PC-9 (cell line): ENCODE data around the gene GIMAP1. TPM values are rescaled to one million over a fixed set of nuclear protein-coding genes. Genes with fewer than 3 reads are reported as not detected.

ENCODE experiments used
- BruUV-seq: library from RNA; stranded (reverse); fragments of 400-500 nt; replicated peaks from 2 replicates; lab custom pipeline; 2021; lab: Mats Ljungman, UMichigan
- CTCF ChIA-PET: fragments of 300-600 bp; sonication (Branson Sonifier 250); formaldehyde crosslinking; loops from one replicate; lab custom pipeline; 2022; ENCODE audit warnings: antibody characterized with exemption; lab: Charles Lee
- POLR2A ChIA-PET: fragments of 300-600 bp; sonication (Branson Sonifier 250); formaldehyde crosslinking; loops from one replicate; lab custom pipeline; 2022; ENCODE audit warnings: antibody characterized with exemption; ENCODE audit not compliant: unreplicated experiment; lab: Charles Lee
- DNase-seq, 2 experiments: peaks; one replicate each; pipeline versions ENCODE4 v3.0.0 to v3.0.0-alpha.2; 2015 to 2022; ENCODE audit warnings: mixed read lengths in 1 of 2
- H2AFZ ChIP-seq: fragments of 200-600 bp; sonication (generic); 2 replicates; pipeline ENCODE4 v1.8.1; 2017; ENCODE audit warnings: antibody characterized with exemption
- H3F3A ChIP-seq: fragments of 200-600 bp; sonication (generic); 2 replicates; pipeline ENCODE4 v1.8.1; 2017; ENCODE audit warnings: antibody characterized with exemption, mild to moderate bottlenecking, low read depth; ENCODE audit not compliant: insufficient read depth
- H3K27ac ChIP-seq: fragments of 200-600 bp; sonication (generic); 2 replicates; pipeline ENCODE4 v1.6.1; 2016; ENCODE audit warnings: mixed run types
- H3K27me3 ChIP-seq: fragments of 200-600 bp; sonication (generic); 2 replicates; pipeline ENCODE4 v1.6.1; 2016; ENCODE audit warnings: low read depth, mixed run types; ENCODE audit not compliant: insufficient read depth
- H3K36me3 ChIP-seq: fragments of 200-600 bp; sonication (generic); 2 replicates; pipeline ENCODE4 v1.6.1; 2016; ENCODE audit warnings: low read depth, mixed run types
- H3K4me1 ChIP-seq: fragments of 200-600 bp; sonication (generic); replicated peaks from 2 replicates; pipeline ENCODE4 v1.6.1; 2016; ENCODE audit warnings: mixed run types; ENCODE audit not compliant: insufficient read depth
- H3K4me2 ChIP-seq: fragments of 200-600 bp; sonication (generic); 2 replicates; pipeline ENCODE4 v1.6.1; 2017; ENCODE audit warnings: mixed run types
- H3K4me3 ChIP-seq: fragments of 200-600 bp; sonication (generic); 2 replicates; pipeline ENCODE4 v1.6.1; 2016; ENCODE audit warnings: mixed run types
- H3K79me2 ChIP-seq: fragments of 200-600 bp; sonication (generic); 2 replicates; pipeline ENCODE4 v1.6.1; 2017; ENCODE audit warnings: low read depth, mixed run types
- H3K9me2 ChIP-seq: fragments of 200-600 bp; sonication (generic); 2 replicates; pipeline ENCODE4 v1.8.1; 2017; ENCODE audit warnings: mild to moderate bottlenecking; ENCODE audit not compliant: insufficient read depth
- H3K9me3 ChIP-seq: fragments of 200-600 bp; sonication (generic); 2 replicates; pipeline ENCODE4 v1.8.1; 2016; ENCODE audit warnings: low read depth; ENCODE audit not compliant: insufficient read depth
- H4K20me1 ChIP-seq: fragments of 200-600 bp; sonication (generic); 2 replicates; pipeline ENCODE4 v1.8.1; 2017; ENCODE audit not compliant: insufficient read depth
- EZH2 ChIP-seq: fragments of 200-600 bp; sonication (generic); IDR thresholded peaks from 2 replicates; pipeline ENCODE4 v1.8.0; 2017; ENCODE audit warnings: antibody characterized with exemption, low read depth
- intact Hi-C: fragments of 100-400 bp; cut with micrococcal nuclease; formaldehyde crosslinking; loops from one replicate; pipeline ENCODE4 v1.10.0; 2022; ENCODE audit not compliant: unreplicated experiment
- total RNA-seq: library from RNA; stranded (reverse); gene quantifications from 2 replicates; pipeline ENCODE4 v1.2.3, GENCODE V29; 2021
- TF ChIP-seq, protein P1 (sequence below): fragments of 200-600 bp; sonication (generic); conservative IDR thresholded peaks from 2 replicates; pipeline ENCODE4 v1.6.1; 2017; ENCODE audit warnings: mixed run types, antibody characterized with exemption, mild to moderate bottlenecking, moderate library complexity

GIMAP1 gene
- total RNA-seq, 1 experiment from 2014 or later = not detected

DNA sequence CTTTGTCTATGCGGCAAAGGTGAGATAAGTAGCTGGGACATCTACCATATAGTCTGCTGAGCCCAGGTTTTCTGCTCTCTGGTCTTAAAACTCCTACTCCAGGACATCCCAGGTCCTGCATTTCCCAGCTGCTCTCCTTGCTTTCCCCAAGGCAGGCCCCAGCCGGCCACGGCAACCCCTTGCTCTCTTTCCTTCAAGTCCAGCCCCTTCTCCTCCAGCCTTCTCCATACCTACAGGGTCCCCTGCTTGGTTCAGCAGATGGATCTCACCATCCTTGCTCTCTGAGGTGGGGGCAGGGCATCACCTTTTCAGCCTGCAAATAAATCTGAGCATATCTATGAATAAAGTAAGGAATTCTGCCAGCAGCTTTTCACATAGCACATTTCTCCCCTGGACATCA lies 29.5 kb downstream of the GIMAP1 start:
- no peaks in the 10 kb centered on the region for H4K20me1 ChIP-seq
- H3F3A ChIP-seq = no peaks in the 10 kb centered on the region
- H3K9me2 ChIP-seq = no peaks in the 10 kb centered on the region
- BruUV-seq = no TSS peak
- H3K79me2 ChIP-seq = no peaks in the 10 kb centered on the region
- no peak overlapping the region for H2AFZ ChIP-seq
- H3K27ac ChIP-seq = no peak overlapping the region
- POLR2A ChIA-PET = no interaction called here
- no peaks in the 10 kb centered on the region for H3K36me3 ChIP-seq
- H3K9me3 ChIP-seq = no peaks in the 10 kb centered on the region
- TF ChIP-seq, protein P1, sequence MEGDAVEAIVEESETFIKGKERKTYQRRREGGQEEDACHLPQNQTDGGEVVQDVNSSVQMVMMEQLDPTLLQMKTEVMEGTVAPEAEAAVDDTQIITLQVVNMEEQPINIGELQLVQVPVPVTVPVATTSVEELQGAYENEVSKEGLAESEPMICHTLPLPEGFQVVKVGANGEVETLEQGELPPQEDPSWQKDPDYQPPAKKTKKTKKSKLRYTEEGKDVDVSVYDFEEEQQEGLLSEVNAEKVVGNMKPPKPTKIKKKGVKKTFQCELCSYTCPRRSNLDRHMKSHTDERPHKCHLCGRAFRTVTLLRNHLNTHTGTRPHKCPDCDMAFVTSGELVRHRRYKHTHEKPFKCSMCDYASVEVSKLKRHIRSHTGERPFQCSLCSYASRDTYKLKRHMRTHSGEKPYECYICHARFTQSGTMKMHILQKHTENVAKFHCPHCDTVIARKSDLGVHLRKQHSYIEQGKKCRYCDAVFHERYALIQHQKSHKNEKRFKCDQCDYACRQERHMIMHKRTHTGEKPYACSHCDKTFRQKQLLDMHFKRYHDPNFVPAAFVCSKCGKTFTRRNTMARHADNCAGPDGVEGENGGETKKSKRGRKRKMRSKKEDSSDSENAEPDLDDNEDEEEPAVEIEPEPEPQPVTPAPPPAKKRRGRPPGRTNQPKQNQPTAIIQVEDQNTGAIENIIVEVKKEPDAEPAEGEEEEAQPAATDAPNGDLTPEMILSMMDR = no peak
- TF ChIP-seq EZH2 = no peak
- CTCF ChIA-PET = no interaction called here
- H3K4me1 ChIP-seq = no peaks in the 10 kb centered on the region
- no peak overlapping the region for H3K4me2 ChIP-seq
- no peak for DNase-seq
- no peak overlapping the region for H3K4me3 ChIP-seq
- intact Hi-C loops = no loop called here
- peaks cover 80% of the 10 kb centered on the region for H3K27me3 ChIP-seq

DNA sequence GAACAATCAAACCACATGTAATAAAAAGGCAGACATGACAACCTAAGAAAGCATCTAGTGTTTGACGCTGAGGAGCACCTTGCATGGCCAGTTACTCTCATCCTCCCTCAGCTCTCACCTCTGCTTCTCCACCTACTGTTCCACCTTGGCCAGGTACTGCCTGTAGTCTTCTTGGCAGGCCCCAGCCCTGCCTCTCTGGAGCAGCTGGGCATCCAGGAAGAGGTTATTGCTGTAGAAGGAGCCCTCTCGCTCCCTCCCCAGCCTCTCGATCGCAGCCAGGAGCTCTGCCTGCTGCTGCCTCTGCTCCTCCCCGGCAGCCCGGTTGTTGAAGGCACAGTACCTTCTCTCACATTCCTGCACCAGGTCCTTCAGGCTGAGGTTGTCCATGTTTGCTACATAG lies 30.5 kb downstream of the GIMAP1 start:
- H3K4me1 ChIP-seq = no peaks in the 10 kb centered on the region
- no peak overlapping the region for H2AFZ ChIP-seq
- H3K27ac ChIP-seq = no peak overlapping the region
- H3K27me3 ChIP-seq = peaks cover 72% of the 10 kb centered on the region
- no peaks in the 10 kb centered on the region for H3K36me3 ChIP-seq
- intact Hi-C loops = no loop called here
- TF ChIP-seq, protein P1 = no peak
- no peak for TF ChIP-seq EZH2
- H3F3A ChIP-seq = no peaks in the 10 kb centered on the region
- DNase-seq = no peak
- no peaks in the 10 kb centered on the region for H3K9me2 ChIP-seq
- no peaks in the 10 kb centered on the region for H4K20me1 ChIP-seq
- no peak overlapping the region for H3K4me2 ChIP-seq
- POLR2A ChIA-PET = no interaction called here
- H3K79me2 ChIP-seq = no peaks in the 10 kb centered on the region
- CTCF ChIA-PET = no interaction called here
- H3K9me3 ChIP-seq = no peaks in the 10 kb centered on the region
- H3K4me3 ChIP-seq = no peak overlapping the region
- BruUV-seq = no TSS peak

DNA sequence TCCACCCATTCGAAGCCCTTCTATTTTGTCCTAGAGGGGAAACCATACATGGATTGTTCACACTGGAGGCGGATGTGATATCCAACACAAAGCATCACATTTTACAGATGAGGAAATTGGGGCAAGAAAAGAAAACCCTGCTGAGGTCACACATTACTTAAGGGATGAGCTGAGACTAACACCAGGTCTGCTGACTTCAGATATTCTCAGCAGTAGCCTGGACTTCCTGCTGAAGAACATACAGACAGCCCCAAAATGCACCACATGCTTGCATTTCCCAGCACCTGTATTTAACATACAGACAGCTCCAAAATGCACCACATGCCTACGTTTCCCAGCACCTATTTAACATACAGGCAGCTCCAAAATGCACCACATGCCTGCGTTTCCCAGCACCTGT lies 32.0 kb downstream of the GIMAP1 start:
- Histone ChIP-seq H3K9me2 (no peaks in the 10 kb centered on the region), H3K79me2 (no peaks in the 10 kb centered on the region), H3K27ac (no peak overlapping the region), H4K20me1 (no peaks in the 10 kb centered on the region), H3F3A (no peaks in the 10 kb centered on the region), H3K4me3 (no peak overlapping the region), H3K4me2 (no peak overlapping the region), H3K4me1 (no peaks in the 10 kb centered on the region), H3K36me3 (no peaks in the 10 kb centered on the region), H2AFZ (no peak overlapping the region), H3K27me3 (peaks cover 62% of the 10 kb centered on the region), H3K9me3 (no peaks in the 10 kb centered on the region)
- intact Hi-C loops = no loop called here
- POLR2A ChIA-PET = no interaction called here
- BruUV-seq = no TSS peak
- TF ChIP-seq, protein P1 = no peak
- TF ChIP-seq EZH2 = no peak
- no peak for DNase-seq
- CTCF ChIA-PET = no interaction called here
